HG02642 (cell line): ENCODE measurements around the gene MALSU1.

Experiments used
- ATAC-seq: cut with Tn5 transposase; IDR thresholded peaks from one replicate; pipeline ENCODE4 v1.9.1; 2021; ENCODE audit warnings: mild to moderate bottlenecking; ENCODE audit not compliant: unreplicated experiment, poor library complexity

MALSU1 gene

DNA sequence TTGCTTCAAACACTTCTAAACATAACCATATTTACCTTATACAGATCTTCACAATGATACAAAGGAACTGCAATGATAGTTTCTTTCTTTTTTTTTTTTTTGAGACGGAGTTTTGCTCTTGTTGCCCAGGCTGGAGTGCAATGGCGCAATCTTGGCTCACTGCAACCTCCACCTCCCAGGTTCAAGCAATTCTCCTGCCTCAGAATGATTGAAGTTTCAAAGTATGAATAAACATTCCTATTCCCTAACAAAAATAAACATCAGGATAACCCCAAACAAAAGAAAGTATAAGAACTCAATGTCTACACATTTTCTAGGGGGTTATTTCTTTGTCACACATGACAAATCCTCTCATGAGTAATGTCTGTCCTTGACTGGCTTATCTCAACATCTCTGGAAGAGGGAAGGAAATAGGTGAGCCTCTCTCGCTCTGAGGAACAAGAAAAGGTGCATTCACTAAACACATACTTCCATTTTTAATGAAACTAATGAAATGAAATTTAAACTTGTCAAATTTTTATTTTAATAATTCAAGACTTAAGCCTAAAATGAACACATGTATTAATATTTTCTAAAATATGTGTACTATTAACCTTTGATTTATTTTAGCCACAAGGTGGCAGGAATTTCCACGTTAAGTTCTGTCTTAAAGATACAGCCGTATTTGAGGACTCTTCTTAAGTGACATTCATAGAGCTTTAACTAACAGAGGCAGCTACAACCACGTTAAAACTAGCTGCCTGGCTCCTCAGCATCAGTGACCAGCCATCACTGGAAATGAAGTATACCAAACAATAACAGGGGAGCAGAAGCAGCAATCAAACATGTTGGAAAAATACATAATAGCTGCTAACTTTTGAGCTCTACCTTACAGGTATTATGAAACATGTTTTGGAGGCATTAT is 58.3 kb downstream of the MALSU1 start:
- peak; percentile 51 for ATAC-seq

GRCh38 chr7:23358152-23358674 is 59.1 kb downstream of the MALSU1 start:
- no peak for ATAC-seq
